Dermis microvascular lymphatic vessel endothelial cell (primary cell): ENCODE results near the gene HAS3. TPM values are rescaled to one million over a fixed set of nuclear protein-coding genes. Genes with fewer than 3 reads are reported as not detected.
"Not testable (repeated sequence)": the region's sequence is repeated elsewhere in the genome, so short reads cannot be mapped to it uniquely, and the experiment has no call there.

Source experiments
- DNase-seq, 2 donors: peaks; one replicate each; pipeline versions ENCODE4 v3.0.0 to v3.0.0-alpha.2; 2010; ENCODE audit warnings: low read depth in 2 of 2
- total RNA-seq: library from RNA; depleted of rRNA; stranded (reverse); fragments of >200 nt; gene quantifications from 2 replicates; pipeline ENCODE4 v1.2.1, GENCODE V29; 2014

Gene HAS3, protein sequence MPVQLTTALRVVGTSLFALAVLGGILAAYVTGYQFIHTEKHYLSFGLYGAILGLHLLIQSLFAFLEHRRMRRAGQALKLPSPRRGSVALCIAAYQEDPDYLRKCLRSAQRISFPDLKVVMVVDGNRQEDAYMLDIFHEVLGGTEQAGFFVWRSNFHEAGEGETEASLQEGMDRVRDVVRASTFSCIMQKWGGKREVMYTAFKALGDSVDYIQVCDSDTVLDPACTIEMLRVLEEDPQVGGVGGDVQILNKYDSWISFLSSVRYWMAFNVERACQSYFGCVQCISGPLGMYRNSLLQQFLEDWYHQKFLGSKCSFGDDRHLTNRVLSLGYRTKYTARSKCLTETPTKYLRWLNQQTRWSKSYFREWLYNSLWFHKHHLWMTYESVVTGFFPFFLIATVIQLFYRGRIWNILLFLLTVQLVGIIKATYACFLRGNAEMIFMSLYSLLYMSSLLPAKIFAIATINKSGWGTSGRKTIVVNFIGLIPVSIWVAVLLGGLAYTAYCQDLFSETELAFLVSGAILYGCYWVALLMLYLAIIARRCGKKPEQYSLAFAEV
- total RNA-seq = 1.0 and 7.6 TPM in 2 replicates

DNA sequence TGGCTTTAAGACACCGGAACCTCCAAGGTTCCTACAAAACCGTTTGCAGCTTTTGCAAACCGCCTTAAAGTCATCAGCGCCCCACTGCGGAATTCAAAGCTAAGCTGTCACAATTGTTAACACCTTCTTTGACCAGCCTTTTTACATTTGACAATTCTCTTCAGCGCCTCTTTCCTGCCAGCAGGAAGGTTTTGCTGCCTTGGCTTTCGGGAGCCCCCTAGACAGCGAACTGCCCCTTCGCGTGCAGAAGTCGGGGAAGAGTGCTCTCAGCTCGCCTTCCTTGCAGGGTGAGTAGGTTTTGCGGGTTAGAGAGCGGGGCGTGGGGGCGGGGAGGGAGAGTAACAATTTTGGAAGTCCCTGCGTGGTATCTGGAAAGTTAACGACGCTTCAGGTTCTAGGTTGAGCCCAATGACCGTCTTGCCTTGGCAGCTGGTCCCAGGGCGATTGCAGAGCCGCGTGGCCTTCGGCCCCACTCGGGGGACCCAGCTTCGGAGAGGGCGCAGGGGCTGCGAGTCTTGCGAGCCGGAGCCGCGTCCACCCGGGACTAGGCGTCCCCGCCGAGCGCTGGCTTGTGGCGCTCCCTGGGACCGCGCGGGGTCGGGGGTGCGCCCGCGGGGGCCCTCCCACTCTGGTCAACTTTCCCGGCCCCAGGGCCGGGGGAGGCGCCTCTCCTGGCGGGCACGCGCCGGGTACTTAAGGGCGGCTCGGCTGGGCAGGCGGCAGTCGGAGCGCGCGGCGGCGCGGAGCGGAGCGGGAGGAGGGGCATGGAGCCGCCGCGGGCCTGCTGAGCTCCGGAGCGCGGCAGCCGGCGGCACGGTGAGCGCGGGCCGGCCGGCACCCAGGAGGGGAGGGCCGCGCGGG is at the start of gene HAS3:
HAS3 (plus strand) TSS at position 153 of the 861 bp plus-strand sequence. CDS start 3,743 bp downstream, outside the sequence.
- peak in 1 of 2 donors; percentile 74 for DNase-seq

- no peak for DNase-seq
Measured at GRCh38 chr16:69055980-69056379, 49.5 kb upstream of the HAS3 start.

DNA sequence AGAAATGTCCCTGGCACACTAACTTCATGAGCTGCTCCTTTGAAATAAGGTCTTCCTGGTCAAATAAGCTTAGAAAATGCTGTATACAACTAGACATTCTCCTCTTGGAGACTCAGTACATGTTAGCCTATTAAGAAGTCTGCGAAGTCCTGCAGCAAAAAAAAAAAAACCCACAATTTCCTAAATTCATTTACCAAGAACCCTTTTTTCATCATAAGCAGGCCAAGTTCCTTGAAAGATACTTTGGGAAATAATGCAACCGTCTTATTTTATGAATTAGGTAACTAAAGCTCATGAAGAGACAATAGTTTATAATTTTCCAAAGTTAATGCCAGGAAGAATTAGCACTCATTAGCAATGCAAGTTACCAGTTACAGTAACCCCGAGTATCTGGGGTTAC is 49.0 kb upstream of the HAS3 start:
- DNase-seq = no peak

GRCh38 chr16:69057400-69058378 is 47.8 kb upstream of the HAS3 start:
- peak; percentile 69 to 87 for DNase-seq

DNA sequence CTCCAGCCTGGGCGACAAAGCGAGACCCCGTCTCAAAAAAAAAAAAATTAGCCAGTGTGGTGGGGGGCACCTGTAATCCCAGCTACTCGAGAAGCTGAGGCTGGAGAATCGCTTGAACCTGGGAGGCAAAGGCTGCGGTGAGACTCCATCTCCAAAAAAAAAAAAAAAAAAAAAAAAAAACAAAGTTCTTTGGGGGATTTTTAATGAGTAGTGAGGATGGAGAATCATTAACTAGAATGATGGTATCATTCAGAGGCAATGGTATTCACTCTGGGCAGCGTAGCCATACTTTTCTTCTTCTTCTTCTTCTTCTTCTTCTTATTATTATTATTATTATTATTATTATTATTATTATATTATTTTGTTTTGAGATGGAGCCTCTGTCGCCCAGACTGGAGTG is 42.0 kb upstream of the HAS3 start:
- DNase-seq = not testable (repeated sequence)

DNA sequence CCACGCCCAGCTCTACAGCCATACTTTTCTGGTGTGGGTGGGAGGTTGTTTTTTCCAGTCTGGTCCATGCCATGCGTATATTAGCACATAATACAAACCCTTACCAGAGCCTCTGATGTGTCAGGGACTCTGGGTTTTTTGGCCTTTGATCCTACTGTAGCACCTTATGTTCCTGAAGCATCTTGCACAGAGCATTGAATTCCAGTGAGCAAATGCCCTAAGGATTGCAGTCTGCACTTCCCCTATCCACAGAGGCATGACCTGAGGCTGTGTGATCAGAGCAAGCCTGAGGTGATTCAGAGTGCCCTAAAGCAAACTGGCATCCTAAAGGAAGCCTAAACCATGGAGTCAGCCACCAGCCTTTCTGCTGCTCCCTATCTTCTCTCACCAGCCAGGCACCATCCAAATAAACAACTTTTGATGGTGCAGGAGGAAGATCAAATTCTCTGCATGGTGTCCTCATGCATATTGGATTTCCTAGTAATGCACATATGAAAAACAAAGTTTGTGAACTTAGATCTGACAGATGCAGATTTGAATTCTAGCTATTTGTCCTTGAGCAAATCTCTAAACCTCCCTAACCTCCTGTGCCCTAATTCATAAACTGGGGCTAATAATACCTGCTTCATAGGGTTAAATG is 41.2 kb upstream of the HAS3 start:
- DNase-seq = no peak

GRCh38 chr16:69064764-69065313 is 40.6 kb upstream of the HAS3 start:
- no peak for DNase-seq

DNA sequence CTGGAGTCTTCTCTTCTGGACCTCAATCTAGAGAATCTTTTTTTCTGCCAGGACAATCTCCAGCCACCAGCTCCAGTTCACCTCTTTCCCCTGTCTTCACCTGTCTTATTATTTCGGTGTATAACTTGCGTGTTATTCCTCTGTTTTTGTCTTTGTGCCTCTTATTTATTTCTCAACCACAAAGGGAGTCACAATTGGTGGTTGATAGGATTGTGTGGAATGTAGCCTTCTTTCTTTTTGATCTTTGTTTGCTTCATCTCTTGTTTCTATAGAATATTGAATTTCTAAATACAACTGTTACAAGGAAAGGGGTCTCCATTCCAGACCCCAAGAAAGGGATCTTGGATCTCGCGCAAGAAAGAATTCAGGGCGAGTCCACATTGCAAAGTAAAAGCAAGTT is 35.9 kb upstream of the HAS3 start:
- DNase-seq = no peak

DNA sequence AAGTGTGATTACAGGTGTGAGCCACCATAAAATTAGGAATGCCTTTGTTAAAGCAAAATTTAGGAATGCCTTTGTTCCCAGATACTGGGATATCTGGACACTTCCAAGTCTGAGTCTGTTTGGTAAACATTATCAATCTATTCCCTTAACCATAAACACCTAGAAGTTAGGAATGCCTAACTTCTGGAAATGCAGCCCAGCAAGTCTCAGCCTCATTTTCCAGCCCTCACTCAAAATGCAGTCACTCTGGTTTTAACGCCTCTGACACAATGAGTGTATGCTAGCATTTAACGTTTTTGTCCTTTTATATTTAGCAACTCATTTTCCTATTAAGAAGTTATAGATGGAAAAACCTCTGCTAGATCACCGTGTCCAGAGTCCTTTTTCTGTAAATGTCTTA is 34.4 kb upstream of the HAS3 start:
- no peak for DNase-seq

- no peak for DNase-seq
Measured at GRCh38 chr16:69072640-69072974, 32.8 kb upstream of the HAS3 start.

GRCh38 chr16:69073181-69073702 is 32.2 kb upstream of the HAS3 start:
- DNase-seq = peak in 1 of 2 donors; percentile 70

DNA sequence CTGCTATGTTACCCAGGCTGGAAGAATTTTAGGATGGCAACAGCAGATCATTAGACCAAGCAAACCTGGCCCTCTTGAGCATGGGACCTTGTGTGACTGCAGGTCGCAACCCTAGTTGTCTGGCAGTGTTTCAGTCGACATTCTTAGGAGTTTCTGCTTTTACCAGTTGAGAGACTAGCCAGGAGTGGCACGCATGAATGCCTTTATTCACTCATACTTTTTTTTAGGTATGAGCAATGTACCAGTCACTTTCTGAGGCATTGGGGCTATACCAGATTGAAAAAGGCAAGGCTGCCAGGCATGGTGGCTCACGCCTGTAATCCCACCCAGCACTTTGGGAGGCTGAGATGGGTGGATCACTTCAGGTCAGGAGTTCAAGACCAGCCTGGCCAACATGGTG is 28.2 kb upstream of the HAS3 start:
- no peak for DNase-seq

DNA sequence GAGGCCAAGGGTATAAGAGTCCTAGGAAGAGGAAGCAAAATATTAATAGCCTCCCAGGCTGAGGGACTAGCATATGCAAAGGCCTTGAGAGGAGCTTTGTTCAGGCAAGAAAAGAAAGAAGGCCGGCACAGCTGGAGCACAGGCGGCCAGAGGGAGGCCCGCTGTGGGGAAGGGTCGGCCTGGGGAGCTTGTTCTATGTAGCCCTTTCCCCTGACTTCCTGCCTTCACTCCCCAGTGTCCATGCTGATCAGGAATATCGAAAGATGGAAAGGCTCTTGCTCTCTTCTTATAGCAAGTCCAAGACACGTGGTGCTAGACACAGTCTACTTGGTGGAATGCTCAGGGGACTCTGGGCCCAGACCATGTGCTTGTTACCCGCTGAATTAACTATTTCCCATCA is 27.4 kb upstream of the HAS3 start:
- DNase-seq = no peak

DNA sequence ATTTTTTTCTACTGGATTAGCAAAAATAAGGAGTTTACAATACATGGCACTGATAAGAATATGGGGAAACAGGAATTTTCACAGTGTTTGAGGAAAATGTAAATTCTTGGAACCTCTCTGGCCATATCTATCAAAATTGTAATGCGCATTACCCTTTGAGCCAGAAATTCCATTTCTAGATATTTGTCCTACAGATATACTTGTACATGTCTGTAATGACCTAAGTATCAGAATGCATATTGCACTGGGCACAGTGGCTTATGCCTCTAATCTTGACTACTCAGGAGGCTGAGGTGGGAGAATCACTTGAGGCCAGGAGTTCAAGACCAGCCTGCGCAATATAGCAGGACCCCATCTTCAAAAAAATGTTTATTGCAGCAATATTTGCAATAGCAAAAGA is 25.8 kb upstream of the HAS3 start:
- DNase-seq = no peak

DNA sequence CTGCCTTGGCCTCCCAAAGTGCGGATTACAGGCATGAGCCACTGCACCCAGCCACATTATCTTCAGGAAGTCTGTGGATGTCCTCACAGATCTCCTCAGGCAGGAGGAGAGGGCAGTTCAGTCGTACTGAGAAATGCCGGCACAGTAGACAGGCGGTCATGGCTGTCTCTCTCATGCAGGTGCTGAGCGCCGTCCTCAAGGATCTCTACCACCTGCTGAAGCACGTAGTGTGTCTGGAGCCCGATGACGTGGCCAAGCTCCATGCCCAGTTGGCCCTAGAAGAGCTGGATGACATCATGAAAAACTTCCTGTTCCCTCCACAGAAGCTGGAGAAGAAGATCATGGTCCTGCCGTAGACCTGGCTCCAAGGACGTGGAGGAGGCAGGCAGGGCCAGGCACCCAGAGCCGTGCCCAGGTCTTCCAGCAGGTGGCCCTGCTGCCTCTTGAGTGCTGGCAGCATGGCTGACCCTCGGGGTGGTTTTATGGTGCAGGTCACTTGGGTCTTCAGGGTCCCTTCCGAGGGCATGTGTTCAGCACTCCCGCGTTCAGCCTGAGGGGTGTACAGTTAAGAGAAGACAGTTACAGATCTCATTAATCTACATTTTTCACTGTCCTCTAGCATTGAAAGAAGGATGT is 22.0 kb upstream of the HAS3 start:
- DNase-seq = no peak

- peak in 1 of 2 donors; percentile 34 for DNase-seq
Measured at GRCh38 chr16:69084289-69084688, 21.2 kb upstream of the HAS3 start.

- DNase-seq = no peak
Measured at GRCh38 chr16:69085032-69085695, 20.3 kb upstream of the HAS3 start.

- peak in 1 of 2 donors; percentile 53 for DNase-seq
Measured at GRCh38 chr16:69087161-69087581, 18.3 kb upstream of the HAS3 start.

- DNase-seq = no peak
Measured at GRCh38 chr16:69088684-69089083, 16.8 kb upstream of the HAS3 start.
